Measurements from ENCODE around the gene S100P. TPM values are rescaled to one million over a fixed set of nuclear protein-coding genes. Genes with fewer than 3 reads are reported as not detected.
A peak's percentile ranks its signal among the peaks of the same experiment; 100 is the strongest.

Gene S100P
- total RNA-seq, 1 donor from 2014 or later = 8.8 TPM

GRCh38 chr4:6687947-6688878 lies 5.5 kb upstream of the S100P start:
- TF ChIP-seq CTCF (IDR thresholded peaks at IDR 0.05; ENCODE audit: insufficient read depth, low read length, poor library complexity, severe bottlenecking) = no peak
- Histone ChIP-seq H3K27me3 (ENCODE audit: control insufficient read depth, insufficient read depth, low read length) (no peaks in the 10 kb centered on the region), H3K4me3 (ENCODE audit: low read depth, low read length) (no peak overlapping the region), H3K36me3 (ENCODE audit: control insufficient read depth, insufficient read depth, low read length) (no peaks in the 10 kb centered on the region)
- no peak for DNase-seq (ENCODE audit: low read depth)

GRCh38 chr4:6688879-6689505 lies 4.7 kb upstream of the S100P start:
- TF ChIP-seq CTCF (IDR thresholded peaks at IDR 0.05; ENCODE audit: insufficient read depth, low read length, poor library complexity, severe bottlenecking) = peak; percentile 3
- DNase-seq (ENCODE audit: low read depth) = peak; percentile 86
- H3K4me3 ChIP-seq (ENCODE audit: low read depth, low read length) = no peak overlapping the region
- no peaks in the 10 kb centered on the region for H3K27me3 ChIP-seq (ENCODE audit: control insufficient read depth, insufficient read depth, low read length)
- no peaks in the 10 kb centered on the region for H3K36me3 ChIP-seq (ENCODE audit: control insufficient read depth, insufficient read depth, low read length)

DNA sequence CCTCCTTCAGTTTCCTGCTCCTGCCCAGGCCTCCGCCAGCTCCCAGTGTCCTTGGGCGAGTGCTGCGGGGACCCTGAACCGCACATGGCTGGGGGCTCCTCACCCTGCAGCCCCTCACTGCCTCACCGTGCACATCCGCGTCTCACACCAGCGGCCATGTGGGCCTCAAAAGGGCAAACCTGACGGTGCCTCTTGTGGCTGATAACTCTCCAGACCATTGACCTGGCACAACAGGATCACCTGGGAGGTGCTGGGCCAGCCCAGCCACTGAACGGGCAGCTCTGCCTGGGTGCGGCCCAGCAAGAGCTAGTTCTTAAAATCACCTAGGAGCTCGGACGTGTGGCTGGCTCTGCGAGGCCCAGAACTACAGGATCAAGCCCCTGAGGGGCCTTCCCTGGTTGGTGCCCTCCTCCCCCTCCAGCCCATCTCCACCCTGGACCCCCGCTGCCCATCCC lies 4.1 kb upstream of the S100P start:
- Histone ChIP-seq H3K4me3 (ENCODE audit: low read depth, low read length) (no peak overlapping the region), H3K36me3 (ENCODE audit: control insufficient read depth, insufficient read depth, low read length) (no peaks in the 10 kb centered on the region), H3K27me3 (ENCODE audit: control insufficient read depth, insufficient read depth, low read length) (no peaks in the 10 kb centered on the region)
- no peak for DNase-seq (ENCODE audit: low read depth)
- no peak for TF ChIP-seq CTCF (IDR thresholded peaks at IDR 0.05; ENCODE audit: insufficient read depth, low read length, poor library complexity, severe bottlenecking)

- Histone ChIP-seq H3K36me3 (ENCODE audit: control insufficient read depth, insufficient read depth, low read length) (no peaks in the 10 kb centered on the region), H3K4me3 (ENCODE audit: low read depth, low read length) (no peak overlapping the region), H3K27me3 (ENCODE audit: control insufficient read depth, insufficient read depth, low read length) (no peaks in the 10 kb centered on the region)
- TF ChIP-seq CTCF (IDR thresholded peaks at IDR 0.05; ENCODE audit: insufficient read depth, low read length, poor library complexity, severe bottlenecking) = no peak
- no peak for DNase-seq (ENCODE audit: low read depth)
These were observed 1.3 kb upstream of the S100P start for GRCh38 chr4:6692379-6692778.

DNA sequence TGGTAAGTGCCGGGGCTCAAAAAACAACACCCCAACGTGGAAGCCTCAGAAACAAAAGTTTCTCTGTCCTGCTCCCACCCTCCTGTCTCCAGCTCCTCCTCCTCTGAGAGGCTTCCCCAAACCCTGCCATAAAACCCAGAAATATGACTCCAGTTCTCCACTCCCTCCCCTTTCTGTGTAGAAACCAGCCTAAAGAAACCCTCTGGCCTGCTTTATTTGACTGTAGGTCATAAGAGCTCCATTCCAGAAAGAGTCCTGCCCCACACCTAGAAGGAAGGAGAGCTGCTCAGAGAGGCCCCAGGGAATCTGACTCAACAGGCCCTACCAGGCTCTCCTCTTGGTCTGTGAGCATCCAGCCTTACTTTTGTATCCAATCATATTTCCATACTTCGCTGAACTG lies 872 bp upstream of the S100P start:
- no peak for DNase-seq (ENCODE audit: low read depth)
- Histone ChIP-seq H3K4me3 (ENCODE audit: low read depth, low read length) (no peak overlapping the region), H3K36me3 (ENCODE audit: control insufficient read depth, insufficient read depth, low read length) (no peaks in the 10 kb centered on the region), H3K27me3 (ENCODE audit: control insufficient read depth, insufficient read depth, low read length) (no peaks in the 10 kb centered on the region)
- TF ChIP-seq CTCF (IDR thresholded peaks at IDR 0.05; ENCODE audit: insufficient read depth, low read length, poor library complexity, severe bottlenecking) = no peak
